Measurements from ENCODE around the gene PDE4D.

The PDE4D gene

DNA sequence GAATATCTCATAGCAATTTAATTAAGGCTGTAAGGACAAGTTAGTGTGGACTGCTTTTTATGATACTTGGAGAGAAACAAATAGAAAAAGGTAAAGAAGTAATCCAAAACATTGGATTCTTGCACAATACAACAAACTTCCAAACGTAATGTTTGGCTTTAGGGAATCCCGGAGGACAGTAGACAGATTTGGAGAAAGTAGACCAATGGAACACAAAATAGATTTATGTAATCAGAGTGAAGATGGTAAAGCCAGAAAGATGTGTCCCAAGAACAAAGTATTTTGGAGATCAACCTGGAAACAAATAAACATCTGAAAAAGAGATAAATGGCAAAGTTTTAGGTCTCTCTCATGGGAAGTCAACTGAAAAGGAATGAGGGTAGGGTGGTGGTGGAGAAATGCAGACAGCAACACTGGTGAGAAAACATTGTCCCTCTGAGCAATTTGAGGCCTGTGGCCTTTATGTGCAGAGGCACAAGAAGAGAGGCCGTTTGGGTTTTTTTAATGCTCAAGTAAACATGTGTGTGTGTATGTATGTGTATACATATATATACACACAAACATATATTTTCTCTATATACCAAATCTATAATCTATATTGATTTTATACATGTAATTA, 620.6 kb downstream of the PDE4D start:
- no peak for DNase-seq

- DNase-seq = no peak
Observed at GRCh38 chr5:59268756-59269415, 624.6 kb downstream of the PDE4D start.

- DNase-seq = no peak
Observed at GRCh38 chr5:59267033-59267432, 626.5 kb downstream of the PDE4D start.

- no peak for DNase-seq
Observed at GRCh38 chr5:59266410-59266809, 627.1 kb downstream of the PDE4D start.

DNA sequence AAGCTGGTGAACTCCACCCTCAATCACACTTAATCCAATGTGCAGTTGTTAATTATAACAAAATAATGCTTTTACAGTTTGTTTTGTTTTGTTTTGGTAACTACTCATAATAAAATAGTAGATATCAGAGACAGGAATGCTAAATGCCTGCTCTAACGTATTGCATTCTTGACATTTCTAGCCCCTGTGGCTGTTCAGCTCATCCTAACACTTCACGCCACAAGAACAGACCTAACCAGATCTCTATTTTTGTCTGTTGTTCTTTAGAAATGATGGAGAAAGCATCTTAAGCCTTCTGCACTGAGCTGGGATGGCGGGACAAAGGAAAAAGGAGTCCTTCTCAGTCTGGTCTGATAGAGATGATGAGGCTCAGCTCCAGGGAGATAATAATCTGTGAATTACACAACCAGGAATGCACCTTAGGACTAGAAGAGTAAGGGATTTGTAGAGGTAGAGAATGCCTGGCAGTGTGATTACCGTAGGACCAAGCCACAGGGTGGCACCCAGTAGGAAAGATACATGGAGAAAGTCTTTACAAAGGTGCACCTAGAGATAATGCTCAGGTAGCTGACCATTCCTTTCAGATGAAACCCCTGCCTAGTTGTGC, 628.8 kb downstream of the PDE4D start:
- DNase-seq = no peak

DNA sequence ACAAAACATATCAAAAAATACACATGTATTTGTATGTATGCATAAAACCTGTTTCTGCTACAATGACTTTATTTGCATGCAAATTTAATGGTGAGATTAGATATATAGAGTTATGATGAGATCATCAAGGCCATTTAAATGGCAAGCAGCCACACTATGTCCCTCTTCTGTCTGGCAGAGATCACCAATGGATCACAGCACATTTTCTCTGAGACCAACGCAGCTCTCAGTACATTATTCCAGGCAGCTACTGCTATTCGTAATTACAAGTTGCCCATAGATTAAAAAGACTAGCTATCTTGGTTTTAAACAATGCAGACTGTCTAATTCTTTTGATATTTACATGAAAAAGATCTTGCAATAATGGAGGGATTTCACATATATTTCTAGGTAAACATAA, 629.5 kb downstream of the PDE4D start:
- DNase-seq = no peak

GRCh38 chr5:59261969-59262368, 631.6 kb downstream of the PDE4D start:
- no peak for DNase-seq

DNA sequence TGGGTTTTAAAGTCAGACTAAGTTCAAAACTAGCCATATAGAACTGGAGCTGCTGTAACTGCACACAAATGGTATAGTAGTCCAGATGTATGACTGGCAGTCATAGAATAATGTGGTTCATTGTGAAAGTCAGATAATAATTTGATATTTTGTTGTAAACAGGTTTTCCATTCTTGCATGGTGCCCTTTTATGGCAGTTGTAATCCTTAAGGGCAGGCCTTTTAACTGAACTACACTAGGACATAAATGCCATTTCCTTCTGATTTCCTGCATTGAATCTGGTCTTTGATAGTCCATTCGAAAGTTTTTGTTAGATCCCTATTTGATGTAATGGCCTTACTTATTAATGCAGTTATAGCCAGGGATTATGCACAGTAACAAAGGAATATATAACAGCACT, 632.6 kb downstream of the PDE4D start:
- no peak for DNase-seq

- no peak for DNase-seq
Observed at GRCh38 chr5:59260200-59260599, 633.3 kb downstream of the PDE4D start.

DNA sequence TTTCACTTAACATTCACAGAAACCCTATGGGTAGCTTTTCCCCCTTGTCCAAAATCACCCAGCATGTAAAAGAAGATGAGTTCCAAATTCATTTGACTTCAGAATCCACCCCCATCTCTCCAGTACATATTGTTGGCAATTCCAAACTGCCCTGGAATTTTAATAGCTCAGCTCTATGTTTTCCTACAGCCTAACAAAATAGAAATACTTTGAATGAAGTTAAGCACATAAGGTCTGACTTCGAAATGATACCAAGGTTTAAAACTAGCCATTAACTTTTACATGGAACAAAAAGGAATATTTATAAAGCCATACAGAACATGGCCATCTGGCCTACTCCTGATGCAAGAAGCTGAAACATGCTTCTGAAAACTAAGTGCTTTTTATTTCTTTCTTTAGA, 634.3 kb downstream of the PDE4D start:
- DNase-seq = no peak

GRCh38 chr5:59257488-59258400, 635.8 kb downstream of the PDE4D start:
- DNase-seq = no peak

GRCh38 chr5:59256331-59256730, 637.2 kb downstream of the PDE4D start:
- no peak for DNase-seq

DNA sequence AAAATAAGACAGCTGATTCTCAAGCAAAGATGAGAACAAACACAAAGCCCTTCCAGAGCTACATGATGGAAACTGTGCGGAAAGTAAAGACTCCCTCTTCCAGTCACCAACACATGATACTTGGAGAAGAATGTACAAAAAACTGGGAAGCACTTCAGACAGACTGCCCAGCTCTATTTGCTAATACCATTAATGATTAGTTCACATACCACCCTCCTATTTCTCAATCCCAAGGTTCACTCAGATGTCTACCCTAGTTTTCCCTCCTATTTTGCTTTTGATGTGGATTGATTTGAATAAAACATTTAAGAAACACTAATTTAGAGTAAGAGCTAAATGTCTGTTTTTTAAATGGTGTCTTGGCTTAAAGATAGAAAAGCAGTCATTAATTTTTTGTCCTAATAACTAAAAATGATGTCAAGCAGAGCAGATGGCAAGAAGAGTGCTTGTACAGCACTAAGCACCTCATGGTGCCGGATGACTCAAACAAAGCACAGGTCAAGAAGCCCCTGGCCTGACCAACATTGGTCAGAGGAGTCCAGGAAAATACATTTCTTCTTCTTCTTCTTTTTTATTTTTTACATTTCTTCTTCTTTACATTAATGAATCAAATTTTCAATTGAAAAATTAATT, 639.4 kb downstream of the PDE4D start:
- no peak for DNase-seq

DNA sequence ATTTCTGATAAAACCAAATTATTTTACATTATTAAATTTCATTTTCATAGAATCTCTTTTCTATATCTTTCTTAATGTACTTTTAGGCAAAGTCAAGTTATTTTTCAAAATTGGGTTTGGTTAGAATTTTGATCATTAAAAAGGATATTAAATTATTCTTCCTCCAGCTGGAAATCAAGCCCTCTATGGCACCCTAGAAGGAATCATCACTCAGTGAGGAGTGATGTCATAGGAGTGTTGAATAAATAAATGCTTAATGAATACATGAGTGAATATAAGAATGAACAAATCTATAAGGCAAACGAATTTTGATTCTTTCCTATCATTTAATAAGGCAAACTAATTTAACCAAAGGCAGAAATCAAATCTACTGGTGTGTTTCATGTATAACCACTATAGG, 639.9 kb downstream of the PDE4D start:
- DNase-seq = no peak

- no peak for DNase-seq
Observed at GRCh38 chr5:59251627-59252026, 641.9 kb downstream of the PDE4D start.

DNA sequence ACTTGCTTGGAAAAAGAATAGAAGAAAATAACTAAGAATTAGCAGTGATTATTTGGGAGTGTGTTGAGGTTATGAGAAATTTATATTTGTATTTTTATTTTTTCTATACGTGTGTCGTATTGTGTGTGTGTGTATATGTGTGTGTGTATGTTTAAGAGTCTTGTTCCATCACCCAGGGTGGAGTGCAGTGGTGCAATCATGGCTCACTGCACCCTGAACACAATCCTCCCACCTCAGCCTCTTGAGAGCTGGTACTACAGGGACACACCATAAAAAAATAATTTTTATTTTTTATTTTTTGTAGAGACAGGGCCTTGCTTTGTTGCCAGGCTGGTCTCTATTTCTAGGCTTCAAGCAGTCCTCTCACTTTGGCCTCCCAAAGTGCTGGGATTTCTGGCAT, 643.8 kb downstream of the PDE4D start:
- DNase-seq = no peak

GRCh38 chr5:59249160-59249559, 644.4 kb downstream of the PDE4D start:
- no peak for DNase-seq

DNA sequence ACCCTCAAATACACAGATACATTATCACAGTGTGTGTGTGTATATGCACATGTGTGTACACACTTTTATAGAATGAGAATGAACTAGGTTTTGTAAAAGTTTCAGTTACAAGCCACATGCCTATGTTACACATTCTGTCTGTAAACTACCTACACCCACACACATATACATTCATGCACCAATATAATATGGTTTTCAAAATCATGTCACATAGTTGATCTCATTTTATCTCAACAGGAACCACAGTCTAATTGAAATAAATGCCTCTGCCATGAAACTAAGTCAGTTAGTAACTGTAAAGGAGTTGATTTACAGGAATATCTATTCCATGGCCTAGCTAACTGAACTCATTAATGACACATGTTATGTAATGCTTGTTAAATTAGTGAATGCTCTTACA, 646.6 kb downstream of the PDE4D start:
- no peak for DNase-seq

- no peak for DNase-seq
Observed at GRCh38 chr5:59246145-59246869, 647.2 kb downstream of the PDE4D start.

DNA sequence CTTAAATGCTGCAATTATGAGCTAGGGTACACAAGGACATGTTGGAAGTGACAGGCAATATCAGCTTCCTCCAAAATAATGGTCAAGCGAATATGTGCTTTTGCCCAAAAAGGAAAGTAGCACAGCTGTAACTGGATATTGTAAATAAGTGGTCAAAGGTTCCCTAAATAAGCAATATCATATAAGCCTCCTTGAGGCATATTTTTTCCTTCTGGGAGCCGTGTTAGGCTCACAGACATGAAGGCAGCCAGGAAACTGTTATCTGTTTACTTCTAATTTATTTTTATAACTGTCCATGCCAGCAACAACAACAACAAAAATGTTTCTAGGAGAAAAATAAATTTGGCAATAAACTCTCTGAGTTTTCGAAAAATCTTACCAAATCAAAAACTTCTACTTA, 648.3 kb downstream of the PDE4D start:
- DNase-seq = no peak

- no peak for DNase-seq
Observed at GRCh38 chr5:59241552-59241951, 652.0 kb downstream of the PDE4D start.

DNA sequence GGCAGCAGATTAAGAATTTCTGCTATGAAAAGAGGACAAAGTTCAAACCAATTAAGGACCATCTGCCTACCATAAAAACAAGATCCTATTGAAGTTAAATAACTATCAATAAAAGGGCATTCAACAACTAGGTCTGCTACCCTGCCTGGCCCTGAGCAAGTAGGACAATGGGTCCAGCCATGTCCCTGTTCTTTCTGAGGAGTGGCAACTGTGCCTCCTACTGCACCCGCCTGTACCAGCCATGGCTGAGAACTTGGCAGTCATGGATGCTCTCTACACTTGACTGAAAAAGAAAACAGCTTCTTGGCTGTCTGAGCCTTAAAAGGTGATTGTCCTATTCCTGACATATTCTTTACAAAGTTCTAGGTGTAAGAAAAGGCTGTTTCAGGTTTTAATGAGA, 652.4 kb downstream of the PDE4D start:
- DNase-seq = no peak

Measured in femur (tissue), 1 donor.